ENCODE measurements around the gene SPTBN2.

Gene SPTBN2

DNA sequence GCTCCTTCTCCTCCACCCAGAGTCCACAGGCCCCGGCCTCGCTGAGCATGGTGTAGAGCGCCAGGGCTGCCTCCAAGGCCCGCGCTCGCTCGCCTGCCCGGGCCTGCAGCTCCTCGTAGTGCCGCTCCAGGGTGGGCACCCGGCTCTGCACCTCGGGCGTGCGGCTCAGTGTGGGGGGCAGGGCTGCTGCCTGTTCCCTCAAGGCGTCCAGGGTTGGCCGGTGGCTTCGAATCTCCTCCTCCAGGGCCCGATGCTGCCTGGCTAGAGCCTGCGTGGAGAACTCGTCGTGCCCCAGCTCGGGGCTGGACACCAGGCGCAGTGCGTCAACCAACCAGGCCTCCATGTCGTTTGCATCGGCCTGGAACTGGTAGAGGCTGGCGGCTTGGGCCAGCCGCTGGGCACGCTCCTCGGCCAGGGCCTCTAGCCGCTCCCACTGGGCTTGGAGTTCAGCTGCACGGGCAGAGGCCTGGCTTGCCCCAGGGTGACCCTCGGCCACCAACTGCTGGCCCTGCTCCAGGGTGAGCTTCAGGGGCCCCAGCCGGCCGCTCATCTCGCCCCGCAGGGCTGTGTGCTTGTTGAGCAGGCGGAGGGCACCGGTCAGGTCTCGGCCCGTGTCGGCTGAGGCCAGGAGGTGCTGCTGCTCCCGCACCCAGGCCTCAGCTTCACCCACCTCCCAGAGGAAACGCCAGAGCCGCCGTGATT lies 24.2 kb downstream of the SPTBN2 start:
- FAIRE-seq = no peak
- DNase-seq (ENCODE audit: low spot score) = no peak

DNA sequence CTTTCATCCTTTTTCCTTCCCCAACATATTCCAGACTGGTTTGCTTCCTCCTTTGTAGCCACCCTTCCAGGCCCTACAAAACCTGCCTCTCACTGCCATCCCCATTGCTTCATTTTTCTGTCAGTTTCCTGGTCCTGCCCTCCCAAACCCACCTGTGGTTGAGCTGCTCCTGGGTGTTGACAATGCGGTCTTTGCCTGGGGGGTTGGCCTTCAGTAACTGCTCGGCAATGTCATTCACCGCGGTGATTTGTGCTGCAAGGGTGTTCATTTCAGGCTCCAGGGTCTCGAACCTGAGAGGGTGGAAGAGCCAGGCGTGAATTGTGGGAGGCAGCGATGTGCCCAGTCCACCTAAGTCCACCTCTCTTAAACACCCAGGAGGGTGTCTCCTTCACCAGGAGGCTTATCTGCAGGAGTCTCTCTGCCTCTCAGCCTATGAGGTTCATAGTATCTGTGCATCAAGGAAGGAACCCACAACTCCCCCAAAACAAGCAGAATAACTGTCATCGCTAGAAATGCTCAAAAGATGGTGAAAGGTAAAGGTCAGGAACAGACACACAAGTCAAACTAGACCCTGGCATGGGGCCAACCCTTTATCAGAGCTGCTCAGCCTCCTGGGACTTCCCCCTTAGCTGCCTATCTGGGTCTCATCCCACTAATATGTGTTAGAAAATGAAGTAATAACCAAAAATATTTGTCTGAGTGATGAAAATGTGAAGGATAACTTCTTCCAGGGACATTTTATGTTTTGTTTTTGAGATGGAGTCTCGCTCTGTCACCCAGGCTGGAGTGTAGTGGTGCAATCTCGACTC lies 27.4 kb downstream of the SPTBN2 start:
- DNase-seq (ENCODE audit: low spot score) (no peak), FAIRE-seq (no peak)

DNA sequence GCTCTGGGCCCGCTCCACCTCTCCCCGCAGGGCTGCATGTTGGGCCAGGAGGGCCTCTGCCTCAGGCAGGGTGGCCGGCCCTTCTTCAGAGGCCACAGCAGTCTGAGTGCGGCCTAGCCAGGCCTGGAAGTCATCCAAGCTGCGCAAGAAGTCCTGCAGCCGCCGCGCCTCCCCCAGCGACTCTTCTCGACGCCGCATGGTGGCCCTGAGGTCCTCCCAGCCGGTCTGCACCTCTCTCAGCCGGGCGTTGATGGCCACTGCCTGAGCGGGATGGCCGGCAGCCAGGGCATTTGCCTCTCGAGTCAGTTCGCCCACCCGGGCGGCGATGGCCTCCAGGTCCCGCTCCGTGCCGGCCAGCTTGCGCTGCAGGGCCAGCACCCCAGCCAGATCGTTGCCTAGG lies 28.3 kb downstream of the SPTBN2 start:
- DNase-seq (ENCODE audit: low spot score) (no peak), FAIRE-seq (no peak)

DNA sequence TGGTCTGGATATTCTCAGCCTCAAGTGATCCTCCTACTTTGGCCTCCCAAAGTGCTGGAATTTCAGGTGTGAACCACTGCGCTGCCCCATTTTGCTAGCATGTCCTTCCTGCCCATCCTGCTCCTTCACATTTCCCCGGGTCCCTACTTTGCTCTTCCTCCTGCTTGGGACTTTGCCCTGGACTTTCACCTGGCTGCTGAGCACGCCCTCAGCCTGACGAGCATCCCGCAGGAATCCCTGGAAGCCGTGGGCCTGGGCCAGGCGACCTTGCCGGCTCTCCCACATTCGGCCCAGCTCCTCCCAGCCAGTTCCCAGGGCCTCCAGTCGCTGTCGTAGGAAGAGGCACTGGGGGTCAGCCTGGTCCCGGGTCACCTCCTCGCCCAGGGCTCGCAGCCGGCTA lies 28.7 kb downstream of the SPTBN2 start:
- FAIRE-seq (no peak), DNase-seq (ENCODE audit: low spot score) (no peak)

DNA sequence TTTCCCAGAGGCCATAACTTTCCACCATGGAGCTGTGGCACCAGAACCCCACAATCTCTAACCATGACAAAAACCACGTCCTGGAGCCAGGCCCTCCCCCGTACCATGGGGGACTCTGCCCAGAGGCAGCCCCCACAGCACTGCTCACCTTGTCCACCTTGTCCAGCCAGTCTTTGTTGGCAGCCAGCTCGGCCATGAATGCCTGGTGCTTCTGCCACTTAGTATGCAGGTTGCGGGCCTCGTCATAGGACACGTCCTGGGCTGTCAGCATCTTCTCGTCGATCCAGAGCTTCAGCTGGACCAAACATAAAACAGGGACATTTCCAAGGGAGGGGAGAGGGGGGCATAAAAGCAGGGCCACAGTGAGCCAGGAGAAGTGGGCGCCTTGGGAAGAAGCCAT lies 30.5 kb downstream of the SPTBN2 start:
- FAIRE-seq = no peak
- no peak for DNase-seq (ENCODE audit: low spot score)

DNA sequence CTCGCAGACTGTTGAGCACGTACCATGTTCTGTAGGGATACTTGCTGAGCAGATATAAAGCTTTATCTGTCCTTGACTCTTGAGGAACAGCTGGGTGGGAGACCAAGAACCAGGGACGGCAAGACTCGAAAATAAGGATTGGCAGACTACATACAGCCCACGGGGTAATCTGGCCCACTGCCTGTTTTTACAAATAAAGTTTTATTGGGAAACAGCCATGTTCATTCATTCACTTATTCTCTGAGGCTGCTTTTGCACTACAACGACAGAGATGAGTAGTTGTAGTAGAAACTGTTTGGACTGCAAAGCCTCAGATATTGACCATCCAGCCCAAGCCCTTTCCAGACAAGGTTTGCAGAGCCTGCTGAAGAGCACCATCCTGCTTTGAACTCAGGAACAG lies 31.0 kb downstream of the SPTBN2 start:
- DNase-seq (ENCODE audit: low spot score) (no peak), FAIRE-seq (no peak)

DNA sequence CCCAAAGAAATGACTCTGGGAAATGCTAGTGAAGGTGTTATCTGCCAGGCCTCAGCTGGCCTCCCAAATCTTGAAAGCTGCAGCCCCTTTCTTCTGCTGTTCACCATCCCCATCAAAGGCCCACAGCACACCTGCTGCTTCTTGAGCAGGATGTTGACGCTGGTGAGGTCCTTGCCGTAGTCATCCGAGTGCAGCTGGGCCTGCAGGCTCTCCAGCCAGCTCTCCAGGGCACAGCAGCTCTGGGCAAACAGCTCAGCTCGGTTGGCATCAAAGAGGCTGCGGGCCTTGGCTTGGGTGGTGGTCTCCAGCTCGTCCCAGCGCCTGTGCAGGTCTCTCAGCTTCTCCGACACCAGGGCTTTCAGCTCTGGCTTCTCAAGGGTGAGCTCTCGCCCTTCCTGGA lies 32.9 kb downstream of the SPTBN2 start:
- DNase-seq (ENCODE audit: low spot score) (no peak), FAIRE-seq (no peak)

DNA sequence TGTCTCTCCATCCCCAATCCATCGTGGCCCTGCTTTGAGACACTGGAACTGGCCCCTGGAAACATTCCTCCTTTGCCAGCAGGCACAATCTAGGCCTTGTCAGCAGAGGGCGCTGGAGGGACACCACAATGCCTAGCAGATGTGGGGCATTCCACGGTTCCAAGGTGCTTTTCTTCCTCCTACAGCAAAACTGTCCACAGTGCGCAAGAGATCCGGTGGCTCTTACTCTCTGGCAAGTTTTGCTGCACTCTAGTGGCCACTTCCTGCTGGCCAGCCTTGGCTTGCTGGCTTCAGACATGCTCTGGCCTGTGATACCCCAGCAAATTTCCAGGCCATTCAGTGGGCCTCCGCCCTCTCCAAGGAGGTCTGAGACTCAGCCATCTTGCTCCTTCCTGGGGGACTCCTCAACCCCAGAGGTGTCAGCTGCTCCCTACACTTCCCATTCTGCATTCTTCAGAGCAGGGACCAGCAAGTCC lies 34.2 kb downstream of the SPTBN2 start:
- FAIRE-seq = no peak

DNA sequence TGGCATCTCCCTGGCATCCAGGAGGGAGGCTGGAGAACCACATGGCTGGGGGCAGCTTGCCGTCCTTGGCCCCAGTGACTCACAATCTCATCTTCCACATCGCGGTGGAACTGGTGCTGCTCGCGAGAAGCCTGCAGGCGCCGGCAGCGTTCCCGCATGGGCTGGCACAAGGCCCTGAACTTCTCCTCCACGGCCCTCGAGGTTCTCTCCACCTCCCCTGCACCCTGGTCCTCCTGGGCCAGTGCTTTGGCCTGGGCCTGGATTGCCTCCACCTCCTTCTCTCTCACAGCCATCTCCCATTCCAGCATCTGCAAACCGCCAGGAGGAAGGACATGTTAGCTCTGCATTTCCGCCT lies 35.0 kb downstream of the SPTBN2 start:
- FAIRE-seq = no peak
- no peak for DNase-seq (ENCODE audit: low spot score)

More for the DNA sequence above, 34.2 kb downstream of the SPTBN2 start:
- DNase-seq (ENCODE audit: low spot score) = peak; percentile 89

DNA sequence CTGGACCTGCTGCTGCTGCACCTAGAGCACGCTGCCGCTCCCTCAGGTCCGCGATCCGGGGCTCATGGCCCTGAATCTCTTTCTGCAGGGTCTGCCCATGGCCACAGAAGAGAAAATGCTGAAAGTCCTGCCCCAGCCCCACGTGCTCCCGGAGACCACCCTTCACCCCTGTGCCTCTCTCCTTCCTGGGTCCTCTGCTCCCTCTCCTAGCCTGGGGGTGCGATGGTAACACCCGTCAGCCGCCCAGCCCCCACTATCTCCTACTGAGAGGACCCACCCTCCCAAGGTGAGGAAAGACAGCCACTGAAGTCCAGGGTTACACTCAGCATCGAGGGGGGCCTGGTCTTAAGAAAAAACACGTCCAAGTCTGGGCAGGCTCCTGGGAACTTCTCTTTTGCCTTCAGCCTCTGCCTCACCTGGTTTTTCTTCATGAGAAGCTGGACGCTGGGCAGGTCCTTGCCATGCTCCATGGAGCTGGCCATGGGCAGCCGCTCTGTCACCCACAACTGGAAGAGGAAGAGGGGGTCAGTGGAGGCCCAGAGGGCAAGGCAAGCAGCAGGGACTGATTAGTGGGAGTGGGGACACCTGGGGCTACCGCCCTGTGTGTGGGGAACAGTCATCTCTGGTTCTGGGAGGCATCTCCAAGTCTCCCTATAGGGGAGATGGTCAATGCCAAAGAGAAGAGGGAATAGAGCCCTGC lies 35.5 kb downstream of the SPTBN2 start:
- FAIRE-seq = no peak
- DNase-seq (ENCODE audit: low spot score) = no peak

DNA sequence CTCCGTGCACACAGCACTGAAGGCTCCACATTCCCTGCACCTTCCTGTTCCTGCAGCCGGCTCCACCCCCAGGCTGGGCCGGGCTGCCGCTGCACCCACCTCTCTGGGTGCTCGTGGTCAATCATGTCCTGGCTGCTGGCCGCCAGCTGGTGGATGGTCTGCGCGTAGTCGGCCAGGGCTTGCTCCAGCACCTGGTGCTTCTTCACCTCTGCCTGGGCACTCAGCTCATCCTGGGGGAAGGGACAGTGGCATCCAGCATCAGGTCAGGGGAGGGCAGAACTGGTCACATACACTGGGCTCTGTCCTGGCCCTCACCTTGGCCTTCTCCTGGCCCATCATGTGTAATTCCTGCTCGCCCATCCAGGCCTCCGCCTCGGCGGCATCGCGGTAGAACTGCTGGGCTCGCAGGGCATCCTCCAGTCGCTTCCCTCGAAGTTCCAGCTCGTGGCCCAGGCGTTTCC lies 36.1 kb downstream of the SPTBN2 start:
- FAIRE-seq (no peak), DNase-seq (ENCODE audit: low spot score) (no peak)

DNA sequence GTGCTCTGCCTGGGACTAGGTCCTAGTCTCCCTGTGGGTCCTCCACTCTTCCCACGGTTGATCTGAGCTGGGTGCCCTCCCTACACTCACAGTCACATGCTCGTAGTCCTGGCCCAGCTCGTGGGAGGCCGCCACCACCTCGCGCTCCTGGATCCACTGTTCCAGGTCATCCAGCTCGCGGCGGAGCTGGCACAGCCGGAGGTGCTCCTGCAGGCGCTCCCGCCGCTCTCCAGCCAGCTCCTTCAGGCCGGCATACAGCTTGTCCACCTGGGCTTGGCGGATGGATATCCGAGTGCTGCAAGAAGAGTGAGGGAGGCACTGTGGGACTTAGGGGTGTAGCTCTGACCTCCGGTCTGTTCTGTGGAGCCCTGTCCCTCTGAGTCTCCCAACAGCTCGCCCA lies 36.6 kb downstream of the SPTBN2 start:
- DNase-seq (ENCODE audit: low spot score) = no peak
- FAIRE-seq = no peak

DNA sequence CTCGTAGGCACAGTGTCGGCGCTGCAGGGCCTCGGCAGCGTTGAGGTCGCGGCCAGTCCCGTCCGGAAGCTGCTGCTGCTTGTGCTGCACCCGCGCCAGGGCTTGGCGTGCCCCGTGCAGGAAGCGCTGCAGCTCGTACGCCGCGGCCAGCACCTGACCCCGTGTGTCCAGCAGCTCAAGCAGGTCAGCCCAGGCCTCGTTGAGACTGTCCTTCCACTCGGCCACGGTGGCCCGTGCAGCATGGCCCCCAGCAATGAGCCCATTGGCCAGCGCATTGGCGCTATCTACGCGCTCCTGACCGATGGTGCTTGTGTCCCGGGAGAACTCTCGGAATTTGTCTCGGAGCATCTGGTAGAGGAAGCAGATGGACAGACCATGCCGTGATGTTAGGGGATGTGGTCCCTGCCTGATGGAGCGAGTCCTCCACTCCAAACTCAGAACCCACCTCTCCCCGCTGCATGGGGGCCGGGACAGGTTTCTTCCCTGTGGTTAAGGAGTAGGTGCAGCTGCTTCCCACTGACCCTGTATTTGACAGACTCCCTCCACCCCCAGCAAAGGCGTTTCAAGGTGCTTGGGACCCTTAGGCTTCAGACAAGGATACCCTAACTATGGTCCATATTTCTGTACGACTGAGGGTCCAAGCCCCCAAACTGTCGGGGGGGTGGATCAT lies 37.6 kb downstream of the SPTBN2 start:
- FAIRE-seq = no peak
- DNase-seq (ENCODE audit: low spot score) = no peak

DNA sequence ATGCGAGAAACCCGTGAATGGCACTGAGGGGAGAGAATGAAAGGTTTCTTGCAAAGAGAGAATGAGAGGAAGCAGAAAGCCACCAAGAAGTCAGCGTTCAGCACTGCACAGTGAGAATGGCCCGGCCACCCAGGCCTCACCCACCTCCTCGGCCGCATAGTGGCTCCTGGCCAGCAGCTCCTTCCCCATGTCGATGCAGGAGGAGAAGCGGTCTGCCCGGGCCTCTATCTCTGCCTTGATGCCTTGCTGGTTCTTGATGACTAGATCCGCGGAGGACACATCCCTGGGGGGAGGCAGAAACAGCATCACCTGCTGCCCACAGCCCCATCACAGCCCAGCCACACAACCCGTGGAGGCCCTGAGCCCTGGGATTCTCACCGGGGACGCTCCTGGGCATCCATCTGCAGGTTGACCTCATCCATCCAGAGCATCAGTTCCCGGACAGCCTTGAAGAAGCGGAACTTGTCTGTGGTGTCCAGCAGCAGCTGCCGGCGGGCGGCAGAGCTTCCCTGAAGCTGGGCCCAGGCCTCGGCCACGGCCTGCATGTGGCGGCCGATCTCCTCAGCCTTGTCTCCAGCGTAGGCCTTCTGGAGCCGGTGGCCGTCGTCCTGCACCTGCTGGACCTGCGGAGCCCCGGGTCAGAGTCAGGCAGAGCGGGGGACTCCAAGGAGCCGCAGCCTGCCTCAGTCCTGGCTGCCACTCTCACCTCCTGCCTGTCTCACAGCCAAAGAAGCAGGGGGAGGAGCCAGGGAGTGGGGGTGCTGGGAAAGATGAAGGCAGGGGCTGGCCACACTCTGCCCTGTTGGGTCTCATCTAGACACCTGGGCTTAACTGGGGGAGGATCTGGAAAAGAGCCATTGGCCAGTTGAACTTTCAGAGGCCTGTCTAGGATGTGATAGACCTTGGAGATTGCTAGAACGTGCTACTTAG lies 39.1 kb downstream of the SPTBN2 start:
- FAIRE-seq = no peak
- DNase-seq (ENCODE audit: low spot score) = no peak

DNA sequence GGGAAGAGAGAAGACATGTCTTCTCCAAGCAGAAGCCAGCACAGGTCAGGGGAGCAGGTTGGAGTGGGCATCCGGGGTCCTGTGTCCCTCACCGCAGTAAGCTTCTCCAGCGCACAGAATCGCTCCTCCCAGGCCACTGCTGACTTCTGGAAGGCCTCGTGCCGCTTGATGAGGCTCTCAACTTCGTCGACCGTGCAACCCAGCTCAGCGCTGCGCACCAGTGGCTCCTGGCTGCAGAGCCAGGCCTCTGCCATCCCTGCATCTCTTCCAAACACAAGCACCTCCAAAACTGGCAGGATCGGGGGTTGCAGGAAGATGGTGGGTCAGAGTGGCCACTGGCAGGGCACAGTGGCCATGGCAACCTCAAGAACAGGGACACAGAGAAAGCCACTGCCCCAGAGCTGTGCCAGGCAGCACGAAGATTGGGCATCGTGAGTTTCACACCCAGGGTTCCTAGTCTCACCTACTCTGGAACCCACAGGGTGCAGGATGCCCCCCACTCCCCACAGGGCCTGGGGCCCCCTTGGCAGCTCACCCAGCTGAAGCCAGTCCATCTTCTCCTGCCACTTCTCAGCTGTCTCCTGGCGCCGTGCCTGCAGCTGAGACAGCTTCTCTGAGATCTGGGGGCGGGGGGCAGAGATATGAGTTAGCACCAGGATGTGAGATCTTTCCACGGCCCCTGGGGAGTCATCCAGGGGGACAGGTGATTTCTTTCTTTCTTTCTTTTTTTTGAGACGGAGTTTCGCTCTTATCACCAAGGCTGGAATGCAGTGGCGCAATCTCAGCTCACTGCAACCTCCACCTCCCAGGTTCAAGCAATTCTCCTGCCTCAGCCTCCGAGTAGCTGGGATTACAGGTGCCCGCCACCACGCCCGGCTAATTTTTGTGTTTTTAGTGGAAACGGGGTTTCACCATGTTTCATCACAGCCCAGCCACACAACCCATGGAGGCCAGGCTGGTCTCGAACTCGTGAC lies 40.2 kb downstream of the SPTBN2 start:
- no peak for FAIRE-seq
- no peak for DNase-seq (ENCODE audit: low spot score)

DNA sequence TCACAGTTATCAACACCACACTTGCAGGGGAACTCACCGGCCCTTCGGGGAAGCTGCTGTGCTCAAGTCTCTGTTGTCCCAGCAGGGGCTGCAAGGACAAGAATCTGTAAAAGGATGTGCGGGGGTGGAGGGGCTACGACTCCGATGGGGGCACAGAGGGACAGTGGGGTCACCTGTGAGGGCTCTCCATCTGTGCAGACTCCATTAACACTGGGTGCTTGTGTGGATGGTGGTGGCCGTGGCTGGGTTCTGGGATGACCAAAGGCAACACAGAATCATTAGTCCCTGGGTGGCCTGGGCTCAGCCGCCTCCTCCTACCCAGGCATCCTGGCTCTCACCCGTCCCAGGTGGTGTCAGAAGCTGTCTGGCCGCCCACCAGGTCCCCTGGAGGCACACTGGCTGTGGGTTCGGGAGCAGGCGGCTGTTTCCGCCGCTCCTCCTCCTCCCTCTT lies 41.2 kb downstream of the SPTBN2 start:
- FAIRE-seq = no peak
- DNase-seq (ENCODE audit: low spot score) = no peak

DNA sequence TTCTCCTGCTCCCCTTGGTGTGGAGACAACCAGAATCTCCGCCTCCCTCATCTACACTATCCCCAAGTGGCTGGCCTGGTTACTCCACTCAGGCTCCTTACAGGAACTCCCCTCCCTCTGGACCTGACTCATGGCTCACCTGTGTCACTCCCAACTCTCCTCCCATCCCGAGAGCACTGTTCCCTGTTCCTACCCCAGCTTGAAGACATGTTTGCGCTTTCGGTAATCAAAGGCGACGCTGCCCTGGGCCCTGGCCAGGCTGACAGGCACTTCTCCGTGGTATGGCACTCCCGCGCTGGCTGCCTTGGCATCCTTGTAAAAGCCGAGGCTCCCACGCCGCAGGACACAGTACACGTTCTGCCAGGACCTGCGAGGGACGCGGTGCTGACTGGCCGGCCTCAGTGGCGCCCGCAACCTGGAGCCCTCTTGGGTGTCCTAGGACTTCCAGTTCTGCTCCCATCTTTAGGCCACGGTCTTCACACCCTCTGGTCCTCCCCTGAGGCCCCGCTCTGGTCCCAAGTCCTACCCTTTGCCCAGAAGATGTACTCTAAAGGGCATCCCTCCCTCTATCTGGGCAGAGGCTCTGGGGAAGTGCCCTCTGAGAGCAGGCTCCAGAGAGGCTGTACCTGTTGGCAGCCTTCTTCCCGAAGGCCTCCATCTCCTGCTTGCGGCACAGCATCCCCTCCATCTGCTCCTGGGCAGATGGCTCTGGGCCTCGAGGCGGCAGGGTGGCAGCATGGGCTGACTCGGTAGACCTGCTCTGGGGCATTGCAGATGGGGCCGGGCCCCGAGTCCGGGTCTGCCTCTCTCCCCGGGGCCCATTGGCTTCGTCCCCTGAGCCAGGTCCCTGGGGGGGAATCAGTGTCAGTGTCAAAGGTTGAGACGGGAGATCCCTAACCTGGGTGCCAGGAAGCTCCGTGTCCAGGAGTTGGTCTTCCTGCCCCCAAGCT lies 41.9 kb downstream of the SPTBN2 start:
- DNase-seq (ENCODE audit: low spot score) (no peak), FAIRE-seq (no peak)

DNA sequence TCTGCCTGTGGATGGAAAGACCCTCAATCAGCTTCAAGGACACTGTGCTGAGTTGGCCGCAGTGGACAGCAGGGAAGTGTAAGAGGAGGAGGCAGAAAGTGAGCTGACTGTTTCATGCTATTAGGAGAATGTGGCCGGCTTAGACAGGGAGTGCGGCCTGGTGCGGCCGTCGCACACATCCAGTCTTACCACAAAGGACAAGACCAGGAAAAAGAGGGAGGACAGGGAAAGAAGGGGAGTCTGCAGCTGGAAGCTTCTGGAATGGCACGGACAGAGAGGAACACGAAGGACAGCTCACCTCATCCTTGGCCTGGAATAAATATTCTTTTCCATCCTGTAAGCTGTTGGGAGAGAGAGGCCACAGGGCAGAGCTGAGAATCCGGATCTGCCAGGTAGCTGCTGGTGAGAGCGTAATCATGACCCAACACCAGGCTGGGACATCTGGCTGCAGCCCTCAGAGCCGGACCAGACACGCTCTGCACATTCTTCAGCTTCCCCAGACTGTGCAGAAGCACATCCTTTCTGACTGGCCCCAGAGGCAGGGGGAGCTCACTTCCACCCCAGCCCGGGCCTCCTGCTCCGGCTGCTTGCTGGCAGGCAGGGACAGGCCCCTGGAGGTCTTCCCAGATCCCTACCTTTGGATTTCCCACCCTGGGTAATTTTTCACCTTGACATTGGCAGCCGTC lies 42.8 kb downstream of the SPTBN2 start:
- DNase-seq (ENCODE audit: low spot score) (no peak), FAIRE-seq (no peak)

All from urothelium cell line (cell line).